Activated T-cell treated with anti-CD3 and anti-CD28 coated beads for 48 hours (primary cell): ENCODE data around the gene FBXO38.

Source experiments
- DNase-seq: peaks from one replicate; pipeline ENCODE4 v3.0.0-alpha.2; 2020; ENCODE audit warnings: low read depth

Gene FBXO38

GRCh38 chr5:148474025-148474511 is 90.3 kb downstream of the FBXO38 start:
- no peak for DNase-seq

- DNase-seq: no peak
Observed at GRCh38 chr5:148476302-148476701, 92.5 kb downstream of the FBXO38 start.

GRCh38 chr5:148477429-148477828 is 93.7 kb downstream of the FBXO38 start:
- DNase-seq: no peak

GRCh38 chr5:148482196-148482595 is 98.4 kb downstream of the FBXO38 start:
- DNase-seq: no peak

- peak; percentile 47 for DNase-seq
Observed at GRCh38 chr5:148482697-148483462, 99.1 kb downstream of the FBXO38 start.

GRCh38 chr5:148483750-148484149 is 100.0 kb downstream of the FBXO38 start:
- no peak for DNase-seq

- no peak for DNase-seq
Observed at GRCh38 chr5:148484651-148485050, 100.9 kb downstream of the FBXO38 start.

- no peak for DNase-seq
Observed at GRCh38 chr5:148486456-148486855, 102.7 kb downstream of the FBXO38 start.

GRCh38 chr5:148488757-148489156 is 105.0 kb downstream of the FBXO38 start:
- no peak for DNase-seq

- DNase-seq: no peak
Observed at GRCh38 chr5:148491015-148491792, 107.4 kb downstream of the FBXO38 start.

GRCh38 chr5:148491793-148492184 is 108.0 kb downstream of the FBXO38 start:
- no peak for DNase-seq

- DNase-seq: no peak
Observed at GRCh38 chr5:148492351-148492750, 108.6 kb downstream of the FBXO38 start.
